ENCODE results near the gene USP10.

USP10 gene

DNA sequence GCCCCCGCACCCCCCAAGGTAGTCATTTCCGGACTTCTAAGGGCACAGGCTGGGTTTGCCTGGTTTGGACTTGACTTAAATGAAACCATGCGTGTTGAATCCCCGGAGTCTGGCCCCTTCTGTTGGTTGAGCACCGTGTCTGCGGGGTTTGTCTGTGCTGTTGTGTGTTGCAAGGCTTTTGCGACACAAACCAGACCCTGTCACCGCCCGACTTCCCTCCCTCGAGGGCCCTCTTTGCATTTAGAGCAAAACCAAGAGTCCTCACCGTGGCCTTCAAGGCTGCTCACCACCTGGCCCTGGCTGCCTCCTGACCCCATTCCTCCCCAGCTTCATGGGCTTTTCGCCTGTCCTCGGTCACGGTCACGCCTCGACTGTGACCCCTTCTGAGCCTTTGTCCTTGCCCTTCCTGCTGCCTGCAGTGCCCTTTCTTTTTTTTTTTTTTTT is 127.4 kb downstream of the USP10 start:
- DNase-seq, result no peak

DNA sequence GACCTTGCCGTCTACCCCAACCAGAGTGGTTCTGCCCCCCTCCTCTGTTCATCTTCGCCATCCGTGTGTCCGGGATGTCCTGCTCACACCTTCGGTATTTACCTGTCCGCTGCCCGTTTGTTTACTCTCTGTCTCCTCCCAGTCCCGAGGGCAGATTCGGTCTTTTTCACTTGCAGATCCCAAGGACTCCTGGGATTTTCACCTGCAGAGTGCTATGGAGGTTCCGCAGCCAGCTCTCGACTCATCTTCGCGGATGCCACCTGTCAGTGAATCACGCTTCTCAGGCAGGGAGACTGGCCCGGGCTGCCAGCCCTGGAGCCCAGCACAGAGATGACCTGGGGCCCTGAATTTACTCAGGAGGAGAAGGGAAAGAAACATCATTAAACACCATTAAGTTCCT is 128.1 kb downstream of the USP10 start:
- no peak for DNase-seq

DNA sequence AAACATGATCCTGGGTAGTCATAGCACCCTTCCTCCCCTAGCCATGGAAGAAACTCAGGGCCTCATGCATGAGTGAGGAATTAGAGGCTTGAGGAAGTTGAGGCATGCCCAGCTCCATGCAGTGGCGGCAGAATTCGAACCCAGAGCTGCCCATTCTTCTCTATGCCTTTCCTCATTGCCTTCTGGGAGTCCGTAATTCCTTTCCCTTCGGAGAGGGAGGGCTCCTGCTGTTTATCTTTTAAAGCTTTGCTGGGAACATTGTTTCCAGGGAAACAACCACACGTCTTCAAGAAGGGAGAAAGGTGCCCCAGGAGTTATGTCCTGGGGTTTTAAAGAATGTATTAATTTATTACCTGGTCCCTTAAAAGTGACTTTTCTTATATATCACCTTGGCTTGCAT is 128.5 kb downstream of the USP10 start:
- DNase-seq, result no peak
